ENCODE measurements around the gene KIAA1671.
"Not testable (repeated sequence)": the region's sequence is repeated elsewhere in the genome, so short reads cannot be mapped to it uniquely, and the experiment has no call there.

Gene KIAA1671

DNA sequence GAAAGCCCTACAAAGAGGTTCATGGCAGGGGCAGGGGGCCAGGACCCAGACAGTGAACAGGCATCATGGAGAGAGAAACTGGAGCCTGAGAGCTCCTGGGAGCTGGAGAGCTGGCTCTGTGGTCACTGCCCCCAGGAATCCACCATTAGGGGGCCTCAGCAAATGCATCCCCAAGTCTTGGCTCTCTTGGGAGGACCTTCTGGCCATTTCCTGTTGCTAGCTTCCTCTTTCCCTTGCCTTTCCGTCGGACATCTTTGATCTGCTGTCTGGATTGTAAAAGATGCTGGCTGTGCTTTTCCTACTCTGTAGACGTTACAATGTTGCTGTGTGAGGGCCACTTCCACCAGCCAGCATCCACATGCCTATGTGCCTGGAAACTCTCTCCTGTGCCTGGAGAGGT lies 259.8 kb downstream of the KIAA1671 start:
- Histone ChIP-seq H3K27me3 (ENCODE audit: control insufficient read depth in 1 of 2, insufficient read depth in 2 of 2, low read length in 2 of 2) (no peaks in the 10 kb centered on the region), H3K27ac (ENCODE audit: low read depth, low read length) (no peak overlapping the region), H3K9me3 (ENCODE audit: control insufficient read depth in 1 of 2, low read length in 2 of 2) (peaks cover 0 to 2% of the 10 kb centered on the region in 2 donors), H3K36me3 (ENCODE audit: control insufficient read depth in 1 of 2, insufficient read depth in 2 of 2, low read length in 2 of 2) (no peaks in the 10 kb centered on the region), H3K4me3 (ENCODE audit: low read depth in 1 of 2, low read length in 2 of 2) (no peak overlapping the region), H3K9ac (ENCODE audit: low read depth in 1 of 2, low read length in 2 of 2) (no peak overlapping the region), H3K4me1 (ENCODE audit: control insufficient read depth in 1 of 2, insufficient read depth in 2 of 2, low read length in 2 of 2) (no peaks in the 10 kb centered on the region)

DNA sequence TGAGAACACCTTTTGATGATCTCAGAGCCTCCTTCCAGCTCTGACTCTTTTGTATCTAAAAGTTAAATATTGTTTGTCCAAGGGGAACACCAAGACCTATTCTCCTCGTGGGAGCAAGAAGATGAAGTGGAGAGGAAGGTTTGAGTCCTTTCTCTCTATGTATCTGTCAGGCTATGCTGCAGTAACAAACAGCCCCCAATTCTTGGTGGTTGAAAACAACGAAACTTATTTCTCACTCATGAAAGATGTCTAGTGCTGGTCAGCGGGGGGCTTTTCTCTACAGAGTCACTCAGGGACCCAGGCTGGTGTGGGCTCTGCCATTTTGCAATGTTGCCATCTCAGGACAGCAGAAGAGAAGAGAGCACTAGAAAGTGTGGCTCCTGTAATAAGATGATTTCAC lies 260.7 kb downstream of the KIAA1671 start:
- Histone ChIP-seq H3K9ac (ENCODE audit: low read depth in 1 of 2, low read length in 2 of 2) (no peak overlapping the region), H3K4me1 (ENCODE audit: control insufficient read depth in 1 of 2, insufficient read depth in 2 of 2, low read length in 2 of 2) (no peaks in the 10 kb centered on the region), H3K9me3 (ENCODE audit: control insufficient read depth in 1 of 2, low read length in 2 of 2) (peaks cover 0 to 2% of the 10 kb centered on the region in 2 donors), H3K27ac (ENCODE audit: low read depth, low read length) (no peak overlapping the region), H3K4me3 (ENCODE audit: low read depth in 1 of 2, low read length in 2 of 2) (no peak overlapping the region), H3K27me3 (ENCODE audit: control insufficient read depth in 1 of 2, insufficient read depth in 2 of 2, low read length in 2 of 2) (no peaks in the 10 kb centered on the region), H3K36me3 (ENCODE audit: control insufficient read depth in 1 of 2, insufficient read depth in 2 of 2, low read length in 2 of 2) (no peaks in the 10 kb centered on the region)

GRCh38 chr22:25216230-25216629 lies 263.7 kb downstream of the KIAA1671 start:
- Histone ChIP-seq H3K9me3 (ENCODE audit: control insufficient read depth in 1 of 2, low read length in 2 of 2) (peaks cover 0 to 2% of the 10 kb centered on the region in 2 donors), H3K27me3 (ENCODE audit: control insufficient read depth in 1 of 2, insufficient read depth in 2 of 2, low read length in 2 of 2) (peaks cover 0 to 2% of the 10 kb centered on the region in 2 donors), H3K4me3 (ENCODE audit: low read depth in 1 of 2, low read length in 2 of 2) (no peak overlapping the region)

GRCh38 chr22:25219211-25219689 lies 266.7 kb downstream of the KIAA1671 start, which contains the start of gene CRYBB2:
Gene CRYBB2 (plus strand): TSS chr22:25219639. CDS start chr22:25221430, 1,791 bp downstream.
- Histone ChIP-seq H3K27ac (ENCODE audit: low read depth, low read length) (no peak within 1 kb of the TSS), H3K27me3 (ENCODE audit: control insufficient read depth in 1 of 2, insufficient read depth in 2 of 2, low read length in 2 of 2) (peaks cover 0 to 9% of the 10 kb centered on the region in 2 donors), H3K9ac (ENCODE audit: low read depth in 1 of 2, low read length in 2 of 2) (no peak within 1 kb of the TSS), H3K9me3 (ENCODE audit: control insufficient read depth in 1 of 2, low read length in 2 of 2) (no peaks in the 10 kb centered on the region), H3K4me1 (ENCODE audit: control insufficient read depth in 1 of 2, insufficient read depth in 2 of 2, low read length in 2 of 2) (no peaks in the 10 kb centered on the region), H3K4me3 (ENCODE audit: low read depth in 1 of 2, low read length in 2 of 2) (no peak within 1 kb of the TSS), H3K36me3 (ENCODE audit: control insufficient read depth in 1 of 2, insufficient read depth in 2 of 2, low read length in 2 of 2) (no peaks in the 10 kb centered on the region)

More at GRCh38 chr22:25216230-25216629, 263.7 kb downstream of the KIAA1671 start:
- Histone ChIP-seq H3K9ac (ENCODE audit: low read depth in 1 of 2, low read length in 2 of 2) (no peak overlapping the region), H3K4me1 (ENCODE audit: control insufficient read depth in 1 of 2, insufficient read depth in 2 of 2, low read length in 2 of 2) (no peaks in the 10 kb centered on the region), H3K36me3 (ENCODE audit: control insufficient read depth in 1 of 2, insufficient read depth in 2 of 2, low read length in 2 of 2) (no peaks in the 10 kb centered on the region), H3K27ac (ENCODE audit: low read depth, low read length) (no peak overlapping the region)

GRCh38 chr22:25219948-25220442 lies 267.5 kb downstream of the KIAA1671 start:
- Histone ChIP-seq H3K27me3 (ENCODE audit: control insufficient read depth in 1 of 2, insufficient read depth in 2 of 2, low read length in 2 of 2) (peaks cover 0 to 9% of the 10 kb centered on the region in 2 donors), H3K36me3 (ENCODE audit: control insufficient read depth in 1 of 2, insufficient read depth in 2 of 2, low read length in 2 of 2) (no peaks in the 10 kb centered on the region), H3K9me3 (ENCODE audit: control insufficient read depth in 1 of 2, low read length in 2 of 2) (no peaks in the 10 kb centered on the region), H3K4me1 (ENCODE audit: control insufficient read depth in 1 of 2, insufficient read depth in 2 of 2, low read length in 2 of 2) (no peaks in the 10 kb centered on the region), H3K27ac (ENCODE audit: low read depth, low read length) (no peak overlapping the region), H3K4me3 (ENCODE audit: low read depth in 1 of 2, low read length in 2 of 2) (no peak overlapping the region), H3K9ac (ENCODE audit: low read depth in 1 of 2, low read length in 2 of 2) (no peak overlapping the region)

- Histone ChIP-seq H3K36me3 (ENCODE audit: control insufficient read depth in 1 of 2, insufficient read depth in 2 of 2, low read length in 2 of 2) (no peaks in the 10 kb centered on the region), H3K9me3 (ENCODE audit: control insufficient read depth in 1 of 2, low read length in 2 of 2) (no peaks in the 10 kb centered on the region), H3K27me3 (ENCODE audit: control insufficient read depth in 1 of 2, insufficient read depth in 2 of 2, low read length in 2 of 2) (peaks cover 0 to 9% of the 10 kb centered on the region in 2 donors), H3K9ac (ENCODE audit: low read depth in 1 of 2, low read length in 2 of 2) (no peak overlapping the region), H3K4me1 (ENCODE audit: control insufficient read depth in 1 of 2, insufficient read depth in 2 of 2, low read length in 2 of 2) (no peaks in the 10 kb centered on the region), H3K27ac (ENCODE audit: low read depth, low read length) (no peak overlapping the region), H3K4me3 (ENCODE audit: low read depth in 1 of 2, low read length in 2 of 2) (no peak overlapping the region)
Observed at GRCh38 chr22:25221790-25222189, 269.3 kb downstream of the KIAA1671 start.

- Histone ChIP-seq H3K27ac (ENCODE audit: low read depth, low read length) (no peak overlapping the region), H3K4me1 (ENCODE audit: control insufficient read depth in 1 of 2, insufficient read depth in 2 of 2, low read length in 2 of 2) (no peaks in the 10 kb centered on the region), H3K9ac (ENCODE audit: low read depth in 1 of 2, low read length in 2 of 2) (no peak overlapping the region)
Observed at GRCh38 chr22:25223269-25223850, 270.8 kb downstream of the KIAA1671 start.

DNA sequence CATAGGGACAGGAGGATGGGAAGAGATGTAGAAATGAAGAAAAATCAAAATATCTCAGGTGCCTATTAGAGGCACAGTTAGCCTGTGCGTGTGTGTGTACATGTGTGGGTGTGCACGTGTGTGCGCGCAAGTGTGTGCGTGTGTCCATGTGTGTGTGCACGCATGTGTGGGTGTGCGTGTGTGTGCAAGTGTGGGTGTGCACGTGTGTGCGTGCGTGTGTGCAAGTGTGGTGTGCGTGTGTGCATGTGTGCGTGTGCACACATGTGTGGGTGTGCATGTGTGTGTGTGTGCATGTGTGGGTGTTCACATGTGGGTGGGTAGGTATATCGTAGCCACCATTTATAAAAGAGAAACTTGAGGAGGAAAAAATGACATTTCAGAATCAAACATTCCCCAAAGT lies 276.3 kb downstream of the KIAA1671 start:
- Histone ChIP-seq H3K9ac (ENCODE audit: low read depth in 1 of 2, low read length in 2 of 2) (no peak overlapping the region), H3K4me3 (ENCODE audit: low read depth in 1 of 2, low read length in 2 of 2) (no peak overlapping the region), H3K36me3 (ENCODE audit: control insufficient read depth in 1 of 2, insufficient read depth in 2 of 2, low read length in 2 of 2) (no peaks in the 10 kb centered on the region), H3K27ac (ENCODE audit: low read depth, low read length) (no peak overlapping the region), H3K4me1 (ENCODE audit: control insufficient read depth in 1 of 2, insufficient read depth in 2 of 2, low read length in 2 of 2) (no peaks in the 10 kb centered on the region), H3K27me3 (ENCODE audit: control insufficient read depth in 1 of 2, insufficient read depth in 2 of 2, low read length in 2 of 2) (no peaks in the 10 kb centered on the region), H3K9me3 (ENCODE audit: control insufficient read depth in 1 of 2, low read length in 2 of 2) (no peaks in the 10 kb centered on the region)

More at GRCh38 chr22:25223269-25223850, 270.8 kb downstream of the KIAA1671 start:
- Histone ChIP-seq H3K27me3 (ENCODE audit: control insufficient read depth in 1 of 2, insufficient read depth in 2 of 2, low read length in 2 of 2) (peaks cover 0 to 9% of the 10 kb centered on the region in 2 donors), H3K36me3 (ENCODE audit: control insufficient read depth in 1 of 2, insufficient read depth in 2 of 2, low read length in 2 of 2) (no peaks in the 10 kb centered on the region), H3K9me3 (ENCODE audit: control insufficient read depth in 1 of 2, low read length in 2 of 2) (no peaks in the 10 kb centered on the region), H3K4me3 (ENCODE audit: low read depth in 1 of 2, low read length in 2 of 2) (no peak overlapping the region)

- not testable (repeated sequence) for H3K9me3 ChIP-seq (ENCODE audit: control insufficient read depth in 1 of 2, low read length in 2 of 2); H3K9ac ChIP-seq (ENCODE audit: low read depth in 1 of 2, low read length in 2 of 2); H3K4me1 ChIP-seq (ENCODE audit: control insufficient read depth in 1 of 2, insufficient read depth in 2 of 2, low read length in 2 of 2); H3K27ac ChIP-seq (ENCODE audit: low read depth, low read length); H3K36me3 ChIP-seq (ENCODE audit: control insufficient read depth in 1 of 2, insufficient read depth in 2 of 2, low read length in 2 of 2); H3K27me3 ChIP-seq (ENCODE audit: control insufficient read depth in 1 of 2, insufficient read depth in 2 of 2, low read length in 2 of 2); H3K4me3 ChIP-seq (ENCODE audit: low read depth in 1 of 2, low read length in 2 of 2)
Observed at GRCh38 chr22:25230760-25231159, 278.2 kb downstream of the KIAA1671 start.

DNA sequence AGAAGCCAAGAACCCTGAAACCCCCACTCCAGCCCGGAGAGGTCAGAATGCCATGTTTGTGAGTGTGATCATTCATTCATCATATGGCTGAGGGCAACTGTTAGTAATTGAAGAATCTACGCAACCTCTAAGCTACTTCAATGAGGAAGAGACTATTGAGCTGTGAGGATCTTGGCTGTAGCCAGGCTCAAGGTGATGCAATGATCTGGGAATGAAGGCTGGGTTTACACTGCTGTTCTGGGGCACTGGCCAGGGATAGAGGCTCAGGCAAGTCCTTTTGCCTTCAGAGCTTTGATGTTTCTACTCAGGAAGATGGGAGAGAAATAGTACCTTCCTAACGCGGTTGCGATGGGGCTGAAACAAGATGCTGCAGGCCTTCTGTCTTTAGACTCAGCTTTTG lies 279.8 kb downstream of the KIAA1671 start:
- peaks cover 0 to 3% of the 10 kb centered on the region in 2 donors for H3K27me3 ChIP-seq (ENCODE audit: control insufficient read depth in 1 of 2, insufficient read depth in 2 of 2, low read length in 2 of 2)
- H3K9me3 ChIP-seq (ENCODE audit: control insufficient read depth in 1 of 2, low read length in 2 of 2), result no peaks in the 10 kb centered on the region
- no peak overlapping the region for H3K9ac ChIP-seq (ENCODE audit: low read depth in 1 of 2, low read length in 2 of 2)
- no peaks in the 10 kb centered on the region for H3K36me3 ChIP-seq (ENCODE audit: control insufficient read depth in 1 of 2, insufficient read depth in 2 of 2, low read length in 2 of 2)
- H3K4me1 ChIP-seq (ENCODE audit: control insufficient read depth in 1 of 2, insufficient read depth in 2 of 2, low read length in 2 of 2), result no peaks in the 10 kb centered on the region
- H3K4me3 ChIP-seq (ENCODE audit: low read depth in 1 of 2, low read length in 2 of 2), result no peak overlapping the region
- H3K27ac ChIP-seq (ENCODE audit: low read depth, low read length), result no peak overlapping the region
